Fibroblast of pulmonary artery (primary cell): ENCODE data around the gene BTG4.

ENCODE experiments used
- DNase-seq: peaks from one replicate; pipeline ENCODE4 v3.0.0-alpha.2; 2010; ENCODE audit warnings: low read depth
- H3K4me3 ChIP-seq: replicated peaks from 2 replicates; pipeline ENCODE4 v1.5.1; 2011; ENCODE audit warnings: low read depth, mild to moderate bottlenecking, control low read depth, low read length, moderate library complexity
- CTCF ChIP-seq: IDR thresholded peaks from 2 replicates; pipeline ENCODE4 v1.5.1; 2011; ENCODE audit warnings: mild to moderate bottlenecking, control low read depth, low read length, inconsistent platforms; ENCODE audit errors: missing control alignments

The BTG4 gene

GRCh38 chr11:111512296-111513239 is at the start of gene BTG4:
BTG4 (minus strand) TSS chr11:111512386; CDS start chr11:111498776, 13,610 bp downstream.
- peak within 1 kb of the TSS; percentile 48 for H3K4me3 ChIP-seq
- TF ChIP-seq CTCF: no peak
- DNase-seq: no peak

- TF ChIP-seq CTCF: no peak
- no peak overlapping the region for H3K4me3 ChIP-seq
- peak; percentile 88 for DNase-seq
Observed at GRCh38 chr11:111561791-111562325, 49.7 kb upstream of the BTG4 start.

- no peak for DNase-seq
- TF ChIP-seq CTCF: no peak
Observed at GRCh38 chr11:111561306-111561705, 49.1 kb upstream of the BTG4 start.

GRCh38 chr11:111560800-111561199 is 48.6 kb upstream of the BTG4 start:
- TF ChIP-seq CTCF: no peak
- H3K4me3 ChIP-seq: no peak overlapping the region
- DNase-seq: no peak

More at GRCh38 chr11:111561306-111561705, 49.1 kb upstream of the BTG4 start:
- no peak overlapping the region for H3K4me3 ChIP-seq

- no peak overlapping the region for H3K4me3 ChIP-seq
- TF ChIP-seq CTCF: no peak
- DNase-seq: no peak
Observed at GRCh38 chr11:111559800-111560464, 47.7 kb upstream of the BTG4 start.

- peak; percentile 84 for DNase-seq
- no peak overlapping the region for H3K4me3 ChIP-seq
Observed at GRCh38 chr11:111557425-111558111, 45.4 kb upstream of the BTG4 start.

More at GRCh38 chr11:111557425-111558111, 45.4 kb upstream of the BTG4 start:
- no peak for TF ChIP-seq CTCF
